ENCODE data around the gene ZC3H4. TPM values are rescaled to one million over a fixed set of nuclear protein-coding genes. Genes with fewer than 3 reads are reported as not detected.

ZC3H4 gene
- total RNA-seq, 1 experiment from 2014 or later: 45.1 TPM

DNA sequence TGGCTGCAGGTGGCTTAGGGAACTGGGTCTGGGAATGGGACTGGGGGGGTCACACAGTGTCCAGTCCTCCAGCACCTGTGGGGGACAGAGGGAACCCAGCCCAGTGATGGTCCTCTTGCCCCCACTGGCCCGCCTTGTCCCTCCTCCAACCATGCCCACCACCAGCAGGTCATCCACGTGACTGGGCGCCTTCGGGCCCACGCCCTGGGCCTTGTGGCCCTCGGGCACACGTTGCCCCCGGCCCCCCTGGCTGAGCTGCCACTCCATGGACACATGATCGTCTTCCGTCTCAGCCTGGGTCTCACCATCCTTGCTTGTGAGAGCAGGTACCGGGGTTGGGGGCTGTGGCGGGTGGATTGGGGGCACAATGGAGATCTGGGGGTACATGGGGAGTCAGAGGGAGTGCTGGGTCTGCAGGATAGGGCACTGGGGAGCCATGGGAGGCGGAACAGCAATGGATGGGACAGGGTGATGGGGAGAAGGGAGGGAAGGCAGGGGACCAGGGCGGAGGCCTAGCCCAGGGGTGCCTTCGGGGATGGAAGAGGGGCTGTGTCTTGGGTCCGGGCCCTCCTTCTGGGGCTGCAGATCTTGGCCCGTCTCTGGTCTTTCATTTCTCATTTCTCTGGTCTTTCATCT is 74.2 kb downstream of the ZC3H4 start:
- POLR2A ChIA-PET: no interaction called here

DNA sequence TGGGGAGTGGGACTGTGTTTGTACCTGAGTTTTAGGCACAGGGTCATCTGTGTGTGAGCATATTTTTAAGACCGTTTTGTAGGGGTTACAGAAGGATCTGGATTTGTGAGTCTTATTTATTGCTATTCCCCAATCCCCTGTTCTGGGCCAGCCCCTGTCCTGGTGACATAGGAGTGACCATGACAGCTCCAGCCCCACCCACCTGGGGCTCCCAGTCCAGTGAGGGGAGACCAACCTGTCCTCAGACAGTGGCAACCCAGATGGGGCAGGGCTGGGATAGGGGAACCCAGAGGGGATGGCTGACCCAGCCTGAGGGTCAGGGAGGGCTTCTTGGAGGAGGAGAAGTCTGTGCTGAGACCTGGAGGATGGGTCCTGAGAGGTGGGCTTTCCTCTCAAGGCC is 75.8 kb downstream of the ZC3H4 start:
- H3K27ac ChIP-seq (ENCODE audit: low read depth, low read length): no peak overlapping the region
- intact Hi-C loops (cut with micrococcal nuclease): loop anchor here (5.0 kb wide), 1 partner anchor 220 kb away; the partner anchor contains the start of gene CCDC9
- ATAC-seq: no peak
- H3K79me2 ChIP-seq (ENCODE audit: insufficient read depth, low read length): no peaks in the 10 kb centered on the region
- no peak overlapping the region for H3K4me3 ChIP-seq (replicated peaks in 1 of 2; ENCODE audit: low read depth in 1 of 2, low read length in 2 of 2)
- POLR2A ChIA-PET: interaction anchor here (0.7 kb wide), 1 partner anchor 203 kb away, joined by 3 read pairs; no protein-coding TSS in a partner anchor
- no peaks in the 10 kb centered on the region for H3K36me3 ChIP-seq (ENCODE audit: control insufficient read depth in 1 of 2, insufficient read depth in 2 of 2, low read length in 2 of 2)
- no peak for DNase-seq (ENCODE audit: low read depth, low spot score)
- no peaks in the 10 kb centered on the region for H4K20me1 ChIP-seq (ENCODE audit: insufficient read depth)
- no TSS peak for BruUV-seq (replicated peaks)
- no peaks in the 10 kb centered on the region for H3K9me2 ChIP-seq (ENCODE audit: insufficient read depth)
- CTCF ChIA-PET: interaction anchor here (2.2 kb wide), 1 partner anchor 10 kb away, joined by 8 read pairs; no protein-coding TSS in a partner anchor
- peaks cover 19 to 25% of the 10 kb centered on the region in 2 experiments for H3K4me1 ChIP-seq (ENCODE audit: control insufficient read depth in 1 of 2, insufficient read depth in 2 of 2, low read length in 2 of 2)
- H3K9ac ChIP-seq (ENCODE audit: low read length): no peak overlapping the region
- no peaks in the 10 kb centered on the region for H3K9me3 ChIP-seq (ENCODE audit: control insufficient read depth in 1 of 2, insufficient read depth in 1 of 2, low read depth in 1 of 2, low read length in 2 of 2)
- H2AFZ ChIP-seq (ENCODE audit: low read depth, low read length, poor library complexity, severe bottlenecking): no peak overlapping the region
- H3K4me2 ChIP-seq (ENCODE audit: low read length): no peak overlapping the region
- no peaks in the 10 kb centered on the region for H3K27me3 ChIP-seq (ENCODE audit: insufficient read depth, low read length)
- RAD21 ChIA-PET (ENCODE audit: low non-redundant PET in 1 of 2, low total read pairs in 2 of 2, uncharacterized antibody in 2 of 2, unreplicated experiment in 2 of 2): no interaction called here
- no peak for TF ChIP-seq POLR2AphosphoS5 (IDR thresholded peaks at IDR 0.05; ENCODE audit: low read depth, low read length)
- TF ChIP-seq EZH2phosphoT487 (IDR thresholded peaks at IDR 0.05; ENCODE audit: borderline replicate concordance): no peak
- TF ChIP-seq, protein P1, sequence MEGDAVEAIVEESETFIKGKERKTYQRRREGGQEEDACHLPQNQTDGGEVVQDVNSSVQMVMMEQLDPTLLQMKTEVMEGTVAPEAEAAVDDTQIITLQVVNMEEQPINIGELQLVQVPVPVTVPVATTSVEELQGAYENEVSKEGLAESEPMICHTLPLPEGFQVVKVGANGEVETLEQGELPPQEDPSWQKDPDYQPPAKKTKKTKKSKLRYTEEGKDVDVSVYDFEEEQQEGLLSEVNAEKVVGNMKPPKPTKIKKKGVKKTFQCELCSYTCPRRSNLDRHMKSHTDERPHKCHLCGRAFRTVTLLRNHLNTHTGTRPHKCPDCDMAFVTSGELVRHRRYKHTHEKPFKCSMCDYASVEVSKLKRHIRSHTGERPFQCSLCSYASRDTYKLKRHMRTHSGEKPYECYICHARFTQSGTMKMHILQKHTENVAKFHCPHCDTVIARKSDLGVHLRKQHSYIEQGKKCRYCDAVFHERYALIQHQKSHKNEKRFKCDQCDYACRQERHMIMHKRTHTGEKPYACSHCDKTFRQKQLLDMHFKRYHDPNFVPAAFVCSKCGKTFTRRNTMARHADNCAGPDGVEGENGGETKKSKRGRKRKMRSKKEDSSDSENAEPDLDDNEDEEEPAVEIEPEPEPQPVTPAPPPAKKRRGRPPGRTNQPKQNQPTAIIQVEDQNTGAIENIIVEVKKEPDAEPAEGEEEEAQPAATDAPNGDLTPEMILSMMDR (IDR thresholded peaks at IDR 0.05 in 2 of 3, conservative IDR thresholded peaks at IDR 0.05 in 1 of 3; ENCODE audit: borderline replicate concordance in 1 of 3, insufficient read depth in 1 of 3, low read depth in 2 of 3, low read length in 2 of 3): no peak
- no peak for TF ChIP-seq SRF (IDR thresholded peaks at IDR 0.05; ENCODE audit: low read depth)
- TF ChIP-seq, protein P2, sequence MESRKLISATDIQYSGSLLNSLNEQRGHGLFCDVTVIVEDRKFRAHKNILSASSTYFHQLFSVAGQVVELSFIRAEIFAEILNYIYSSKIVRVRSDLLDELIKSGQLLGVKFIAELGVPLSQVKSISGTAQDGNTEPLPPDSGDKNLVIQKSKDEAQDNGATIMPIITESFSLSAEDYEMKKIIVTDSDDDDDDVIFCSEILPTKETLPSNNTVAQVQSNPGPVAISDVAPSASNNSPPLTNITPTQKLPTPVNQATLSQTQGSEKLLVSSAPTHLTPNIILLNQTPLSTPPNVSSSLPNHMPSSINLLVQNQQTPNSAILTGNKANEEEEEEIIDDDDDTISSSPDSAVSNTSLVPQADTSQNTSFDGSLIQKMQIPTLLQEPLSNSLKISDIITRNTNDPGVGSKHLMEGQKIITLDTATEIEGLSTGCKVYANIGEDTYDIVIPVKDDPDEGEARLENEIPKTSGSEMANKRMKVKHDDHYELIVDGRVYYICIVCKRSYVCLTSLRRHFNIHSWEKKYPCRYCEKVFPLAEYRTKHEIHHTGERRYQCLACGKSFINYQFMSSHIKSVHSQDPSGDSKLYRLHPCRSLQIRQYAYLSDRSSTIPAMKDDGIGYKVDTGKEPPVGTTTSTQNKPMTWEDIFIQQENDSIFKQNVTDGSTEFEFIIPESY (IDR thresholded peaks at IDR 0.05; ENCODE audit: extremely low read depth, insufficient replicate concordance, low read length): no peak
- TF ChIP-seq RAD21 (IDR thresholded peaks at IDR 0.05; ENCODE audit: low read depth): no peak
- TF ChIP-seq JUND (IDR thresholded peaks at IDR 0.05): no peak
- TF ChIP-seq EZH2 (IDR thresholded peaks at IDR 0.05): no peak
- no peak for TF ChIP-seq SIN3A (IDR thresholded peaks at IDR 0.05; ENCODE audit: low read depth)

More for the DNA sequence above, 74.2 kb downstream of the ZC3H4 start:
- H4K20me1 ChIP-seq (ENCODE audit: insufficient read depth): no peaks in the 10 kb centered on the region
- ChIA-PET RAD21 (ENCODE audit: low non-redundant PET in 1 of 2, low total read pairs in 2 of 2, uncharacterized antibody in 2 of 2, unreplicated experiment in 2 of 2) (no interaction called here), CTCF (no interaction called here)
- no peak for TF ChIP-seq ZFX (IDR thresholded peaks at IDR 0.05)
- TF ChIP-seq CEBPB (IDR thresholded peaks at IDR 0.05; ENCODE audit: low read depth): no peak
- no peak for TF ChIP-seq EZH2 (IDR thresholded peaks at IDR 0.05)
- TF ChIP-seq FOSL1 (IDR thresholded peaks at IDR 0.05; ENCODE audit: low read depth): no peak
- TF ChIP-seq, protein P1 (IDR thresholded peaks at IDR 0.05 in 2 of 3, conservative IDR thresholded peaks at IDR 0.05 in 1 of 3; ENCODE audit: borderline replicate concordance in 1 of 3, insufficient read depth in 1 of 3, low read depth in 2 of 3, low read length in 2 of 3): no peak
- no peak for ATAC-seq
- no peak for DNase-seq (ENCODE audit: low read depth, low spot score)
- H3K9ac ChIP-seq (ENCODE audit: low read length): no peak overlapping the region
- H3K4me1 ChIP-seq (ENCODE audit: control insufficient read depth in 1 of 2, insufficient read depth in 2 of 2, low read length in 2 of 2): peaks cover 19 to 25% of the 10 kb centered on the region in 2 experiments
- no peak overlapping the region for H3K4me2 ChIP-seq (ENCODE audit: low read length)
- intact Hi-C loops (cut with micrococcal nuclease): loop anchor here (5.0 kb wide), 1 partner anchor 218 kb away; the partner anchor contains the start of gene CCDC9
- H3K27me3 ChIP-seq (ENCODE audit: insufficient read depth, low read length): no peaks in the 10 kb centered on the region
- no peaks in the 10 kb centered on the region for H3K9me2 ChIP-seq (ENCODE audit: insufficient read depth)
- H3K36me3 ChIP-seq (ENCODE audit: control insufficient read depth in 1 of 2, insufficient read depth in 2 of 2, low read length in 2 of 2): no peaks in the 10 kb centered on the region
- H3K27ac ChIP-seq (ENCODE audit: low read depth, low read length): no peak overlapping the region
- no peaks in the 10 kb centered on the region for H3K79me2 ChIP-seq (ENCODE audit: insufficient read depth, low read length)
- H2AFZ ChIP-seq (ENCODE audit: low read depth, low read length, poor library complexity, severe bottlenecking): no peak overlapping the region
- no peaks in the 10 kb centered on the region for H3K9me3 ChIP-seq (ENCODE audit: control insufficient read depth in 1 of 2, insufficient read depth in 1 of 2, low read depth in 1 of 2, low read length in 2 of 2)
- BruUV-seq (replicated peaks): no TSS peak
- H3K4me3 ChIP-seq (replicated peaks in 1 of 2; ENCODE audit: low read depth in 1 of 2, low read length in 2 of 2): no peak overlapping the region
